ENCODE measurements around the gene GOLM1.

- TF ChIP-seq POLR2A (IDR thresholded peaks at IDR 0.05), result no peak
- TF ChIP-seq, protein P1, sequence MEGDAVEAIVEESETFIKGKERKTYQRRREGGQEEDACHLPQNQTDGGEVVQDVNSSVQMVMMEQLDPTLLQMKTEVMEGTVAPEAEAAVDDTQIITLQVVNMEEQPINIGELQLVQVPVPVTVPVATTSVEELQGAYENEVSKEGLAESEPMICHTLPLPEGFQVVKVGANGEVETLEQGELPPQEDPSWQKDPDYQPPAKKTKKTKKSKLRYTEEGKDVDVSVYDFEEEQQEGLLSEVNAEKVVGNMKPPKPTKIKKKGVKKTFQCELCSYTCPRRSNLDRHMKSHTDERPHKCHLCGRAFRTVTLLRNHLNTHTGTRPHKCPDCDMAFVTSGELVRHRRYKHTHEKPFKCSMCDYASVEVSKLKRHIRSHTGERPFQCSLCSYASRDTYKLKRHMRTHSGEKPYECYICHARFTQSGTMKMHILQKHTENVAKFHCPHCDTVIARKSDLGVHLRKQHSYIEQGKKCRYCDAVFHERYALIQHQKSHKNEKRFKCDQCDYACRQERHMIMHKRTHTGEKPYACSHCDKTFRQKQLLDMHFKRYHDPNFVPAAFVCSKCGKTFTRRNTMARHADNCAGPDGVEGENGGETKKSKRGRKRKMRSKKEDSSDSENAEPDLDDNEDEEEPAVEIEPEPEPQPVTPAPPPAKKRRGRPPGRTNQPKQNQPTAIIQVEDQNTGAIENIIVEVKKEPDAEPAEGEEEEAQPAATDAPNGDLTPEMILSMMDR (IDR thresholded peaks at IDR 0.05), result no peak
Observed at GRCh38 chr9:86042199-86042978, 57.0 kb downstream of the GOLM1 start.

Data from heart left ventricle (tissue), 13 donors.